ENCODE results near the gene SCMH1.
"Not testable (repeated sequence)": the region's sequence is repeated elsewhere in the genome, so short reads cannot be mapped to it uniquely, and the experiment has no call there.

DNA sequence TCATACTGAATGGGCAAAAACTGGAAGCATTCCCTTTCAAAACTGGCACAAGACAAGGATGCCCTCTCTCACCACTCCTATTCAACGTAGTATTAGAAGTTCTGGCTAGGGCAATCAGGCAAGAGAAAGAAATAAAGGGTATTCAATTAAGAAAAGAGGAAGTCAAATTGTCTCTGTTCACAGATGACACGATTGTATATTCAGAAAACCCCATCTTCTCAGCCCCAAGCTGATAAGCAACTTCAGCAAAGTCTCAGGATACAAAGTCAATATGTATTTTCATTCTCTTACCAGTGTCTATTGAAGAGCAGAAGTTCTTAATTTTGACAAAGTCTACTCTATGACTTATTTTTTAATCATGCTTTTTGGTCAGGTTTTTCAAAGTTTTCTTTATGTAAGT, 107.8 kb downstream of the SCMH1 start:
- TF ChIP-seq, protein P1, sequence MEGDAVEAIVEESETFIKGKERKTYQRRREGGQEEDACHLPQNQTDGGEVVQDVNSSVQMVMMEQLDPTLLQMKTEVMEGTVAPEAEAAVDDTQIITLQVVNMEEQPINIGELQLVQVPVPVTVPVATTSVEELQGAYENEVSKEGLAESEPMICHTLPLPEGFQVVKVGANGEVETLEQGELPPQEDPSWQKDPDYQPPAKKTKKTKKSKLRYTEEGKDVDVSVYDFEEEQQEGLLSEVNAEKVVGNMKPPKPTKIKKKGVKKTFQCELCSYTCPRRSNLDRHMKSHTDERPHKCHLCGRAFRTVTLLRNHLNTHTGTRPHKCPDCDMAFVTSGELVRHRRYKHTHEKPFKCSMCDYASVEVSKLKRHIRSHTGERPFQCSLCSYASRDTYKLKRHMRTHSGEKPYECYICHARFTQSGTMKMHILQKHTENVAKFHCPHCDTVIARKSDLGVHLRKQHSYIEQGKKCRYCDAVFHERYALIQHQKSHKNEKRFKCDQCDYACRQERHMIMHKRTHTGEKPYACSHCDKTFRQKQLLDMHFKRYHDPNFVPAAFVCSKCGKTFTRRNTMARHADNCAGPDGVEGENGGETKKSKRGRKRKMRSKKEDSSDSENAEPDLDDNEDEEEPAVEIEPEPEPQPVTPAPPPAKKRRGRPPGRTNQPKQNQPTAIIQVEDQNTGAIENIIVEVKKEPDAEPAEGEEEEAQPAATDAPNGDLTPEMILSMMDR (IDR thresholded peaks at IDR 0.05) = not testable (repeated sequence)
- not testable (repeated sequence) for TF ChIP-seq POLR2A (IDR thresholded peaks at IDR 0.05)
